ENCODE results near the gene RAB17. TPM values are rescaled to one million over a fixed set of nuclear protein-coding genes. Genes with fewer than 3 reads are reported as not detected.
A peak's percentile ranks its signal among the peaks of the same experiment; 100 is the strongest.

The RAB17 gene
- total and polyA plus RNA-seq, 4 experiments from 2014 or later: not detected

- no peaks in the 10 kb centered on the region for H3K4me1 Mint-ChIP-seq
- no peak for DNase-seq
- no peaks in the 10 kb centered on the region for H3K36me3 ChIP-seq (ENCODE audit: insufficient read depth, low read length)
- H3K4me3 ChIP-seq (ENCODE audit: low read length in 2 of 2): no peak overlapping the region
- intact Hi-C loops (cut with micrococcal nuclease): no loop called here
- H3K36me3 Mint-ChIP-seq: no peaks in the 10 kb centered on the region
- H3K27me3 Mint-ChIP-seq: peaks cover 0 to 7% of the 10 kb centered on the region in 2 donors
- no peak overlapping the region for H3K27ac ChIP-seq (ENCODE audit: low read depth, low read length)
- H3K4me1 ChIP-seq (ENCODE audit: insufficient read depth, low read length): no peaks in the 10 kb centered on the region
- H3K27me3 ChIP-seq (ENCODE audit: insufficient read depth, low read length): no peaks in the 10 kb centered on the region
- H3K9me3 Mint-ChIP-seq: peaks cover 0 to 6% (median 1%) of the 10 kb centered on the region in 8 donors
- no peak overlapping the region for H3K4me3 Mint-ChIP-seq
- CTCF ChIA-PET (ENCODE audit: partially characterized antibody): interaction anchor here (1.1 to 1.3 kb wide), 3 partner anchors 23 to 128 kb away, joined by 3 to 5 read pairs (median 4); no protein-coding TSS in a partner anchor
- H3K27ac Mint-ChIP-seq: no peak overlapping the region
- POLR2A ChIA-PET (ENCODE audit: partially characterized antibody): no interaction called here
- H3K9me3 ChIP-seq (ENCODE audit: control insufficient read depth in 1 of 2, low read length in 2 of 2): no peaks in the 10 kb centered on the region
Measured at GRCh38 chr2:237549216-237549615, 41.3 kb downstream of the RAB17 start.

GRCh38 chr2:237547841-237548416, 42.6 kb downstream of the RAB17 start:
- POLR2A ChIA-PET (ENCODE audit: partially characterized antibody): no interaction called here
- DNase-seq: no peak
- no peak overlapping the region for H3K27ac ChIP-seq (ENCODE audit: low read depth, low read length)
- H3K36me3 ChIP-seq (ENCODE audit: insufficient read depth, low read length): no peaks in the 10 kb centered on the region
- no peaks in the 10 kb centered on the region for H3K9me3 ChIP-seq (ENCODE audit: control insufficient read depth in 1 of 2, low read length in 2 of 2)
- Mint-ChIP-seq H3K27ac (no peak overlapping the region), H3K4me1 (no peaks in the 10 kb centered on the region), H3K9me3 (no peaks in the 10 kb centered on the region), H3K4me3 (no peak overlapping the region), H3K36me3 (no peaks in the 10 kb centered on the region), H3K27me3 (no peaks in the 10 kb centered on the region)
- intact Hi-C loops (cut with micrococcal nuclease): no loop called here
- no peaks in the 10 kb centered on the region for H3K4me1 ChIP-seq (ENCODE audit: insufficient read depth, low read length)
- H3K4me3 ChIP-seq (ENCODE audit: low read length in 2 of 2): no peak overlapping the region
- CTCF ChIA-PET (ENCODE audit: partially characterized antibody): interaction anchor here (2.2 kb wide), 1 partner anchor 24 kb away, joined by 7 read pairs; no protein-coding TSS in a partner anchor
- no peaks in the 10 kb centered on the region for H3K27me3 ChIP-seq (ENCODE audit: insufficient read depth, low read length)

GRCh38 chr2:237546876-237547395, 43.6 kb downstream of the RAB17 start:
- Histone ChIP-seq H3K4me3 (ENCODE audit: low read length in 2 of 2) (no peak overlapping the region), H3K9me3 (ENCODE audit: control insufficient read depth in 1 of 2, low read length in 2 of 2) (no peaks in the 10 kb centered on the region), H3K4me1 (ENCODE audit: insufficient read depth, low read length) (no peaks in the 10 kb centered on the region), H3K27me3 (ENCODE audit: insufficient read depth, low read length) (no peaks in the 10 kb centered on the region), H3K36me3 (ENCODE audit: insufficient read depth, low read length) (no peaks in the 10 kb centered on the region), H3K27ac (ENCODE audit: low read depth, low read length) (no peak overlapping the region)
- no peaks in the 10 kb centered on the region for H3K27me3 Mint-ChIP-seq
- H3K9me3 Mint-ChIP-seq: no peaks in the 10 kb centered on the region
- no peaks in the 10 kb centered on the region for H3K4me1 Mint-ChIP-seq
- ChIA-PET POLR2A (ENCODE audit: partially characterized antibody) (no interaction called here), CTCF (ENCODE audit: partially characterized antibody) (interaction anchor here (2.2 kb wide), 1 partner anchor 25 kb away, joined by 7 read pairs; no protein-coding TSS in a partner anchor)
- H3K27ac Mint-ChIP-seq: no peak overlapping the region
- no peak overlapping the region for H3K4me3 Mint-ChIP-seq
- intact Hi-C loops (cut with micrococcal nuclease): no loop called here
- no peak for DNase-seq
- no peaks in the 10 kb centered on the region for H3K36me3 Mint-ChIP-seq

GRCh38 chr2:237546040-237546875, 44.3 kb downstream of the RAB17 start:
- intact Hi-C loops (cut with micrococcal nuclease): no loop called here
- H3K36me3 ChIP-seq (ENCODE audit: insufficient read depth, low read length): no peaks in the 10 kb centered on the region
- CTCF ChIA-PET (ENCODE audit: partially characterized antibody): interaction anchor here (2.2 kb wide), 1 partner anchor 26 kb away, joined by 7 read pairs; no protein-coding TSS in a partner anchor
- POLR2A ChIA-PET (ENCODE audit: partially characterized antibody): no interaction called here
- Mint-ChIP-seq H3K4me1 (no peaks in the 10 kb centered on the region), H3K9me3 (no peaks in the 10 kb centered on the region), H3K27me3 (peaks cover 3% of the 10 kb centered on the region in 2 donors), H3K36me3 (no peaks in the 10 kb centered on the region), H3K27ac (no peak overlapping the region), H3K4me3 (no peak overlapping the region)
- H3K27me3 ChIP-seq (ENCODE audit: insufficient read depth, low read length): no peaks in the 10 kb centered on the region
- H3K4me1 ChIP-seq (ENCODE audit: insufficient read depth, low read length): no peaks in the 10 kb centered on the region
- H3K27ac ChIP-seq (ENCODE audit: low read depth, low read length): no peak overlapping the region
- no peak for DNase-seq
- H3K4me3 ChIP-seq (ENCODE audit: low read length in 2 of 2): no peak overlapping the region
- H3K9me3 ChIP-seq (ENCODE audit: control insufficient read depth in 1 of 2, low read length in 2 of 2): no peaks in the 10 kb centered on the region

- Mint-ChIP-seq H3K36me3 (no peaks in the 10 kb centered on the region), H3K27me3 (peaks cover 3 to 11% of the 10 kb centered on the region in 2 donors), H3K4me3 (no peak overlapping the region), H3K9me3 (no peaks in the 10 kb centered on the region), H3K4me1 (no peaks in the 10 kb centered on the region), H3K27ac (no peak overlapping the region)
- CTCF ChIA-PET (ENCODE audit: partially characterized antibody): no interaction called here
- intact Hi-C loops (cut with micrococcal nuclease): no loop called here
- Histone ChIP-seq H3K4me1 (ENCODE audit: insufficient read depth, low read length) (no peaks in the 10 kb centered on the region), H3K4me3 (ENCODE audit: low read length in 2 of 2) (no peak overlapping the region), H3K27me3 (ENCODE audit: insufficient read depth, low read length) (no peaks in the 10 kb centered on the region), H3K9me3 (ENCODE audit: control insufficient read depth in 1 of 2, low read length in 2 of 2) (no peaks in the 10 kb centered on the region), H3K36me3 (ENCODE audit: insufficient read depth, low read length) (no peaks in the 10 kb centered on the region), H3K27ac (ENCODE audit: low read depth, low read length) (no peak overlapping the region)
- DNase-seq: no peak
- POLR2A ChIA-PET (ENCODE audit: partially characterized antibody): no interaction called here
Measured at GRCh38 chr2:237542001-237542704, 48.4 kb downstream of the RAB17 start.

GRCh38 chr2:237541243-237541642, 49.3 kb downstream of the RAB17 start:
- Histone ChIP-seq H3K27ac (ENCODE audit: low read depth, low read length) (no peak overlapping the region), H3K9me3 (ENCODE audit: control insufficient read depth in 1 of 2, low read length in 2 of 2) (no peaks in the 10 kb centered on the region), H3K27me3 (ENCODE audit: insufficient read depth, low read length) (no peaks in the 10 kb centered on the region), H3K4me1 (ENCODE audit: insufficient read depth, low read length) (no peaks in the 10 kb centered on the region), H3K36me3 (ENCODE audit: insufficient read depth, low read length) (no peaks in the 10 kb centered on the region), H3K4me3 (ENCODE audit: low read length in 2 of 2) (no peak overlapping the region)
- DNase-seq: no peak
- intact Hi-C loops (cut with micrococcal nuclease): no loop called here
- ChIA-PET CTCF (ENCODE audit: partially characterized antibody) (interaction anchor here (1.8 kb wide), 1 partner anchor 28 kb away, joined by 5 read pairs; no protein-coding TSS in a partner anchor), POLR2A (ENCODE audit: partially characterized antibody) (no interaction called here)
- peak overlapping the region in 1 of 7 donors; percentile 15 for H3K27ac Mint-ChIP-seq
- no peak overlapping the region for H3K4me3 Mint-ChIP-seq
- H3K4me1 Mint-ChIP-seq: no peaks in the 10 kb centered on the region
- peaks cover 3 to 13% of the 10 kb centered on the region in 2 donors for H3K27me3 Mint-ChIP-seq
- H3K9me3 Mint-ChIP-seq: no peaks in the 10 kb centered on the region
- H3K36me3 Mint-ChIP-seq: no peaks in the 10 kb centered on the region

GRCh38 chr2:237540823-237541222, 49.7 kb downstream of the RAB17 start:
- CTCF ChIA-PET (ENCODE audit: partially characterized antibody): interaction anchor here (1.8 kb wide), 1 partner anchor 28 kb away, joined by 5 read pairs; no protein-coding TSS in a partner anchor

More at GRCh38 chr2:237540823-237541222, 49.7 kb downstream of the RAB17 start:
- Histone ChIP-seq H3K4me1 (ENCODE audit: insufficient read depth, low read length) (no peaks in the 10 kb centered on the region), H3K4me3 (ENCODE audit: low read length in 2 of 2) (no peak overlapping the region), H3K9me3 (ENCODE audit: control insufficient read depth in 1 of 2, low read length in 2 of 2) (no peaks in the 10 kb centered on the region), H3K27ac (ENCODE audit: low read depth, low read length) (no peak overlapping the region), H3K27me3 (ENCODE audit: insufficient read depth, low read length) (no peaks in the 10 kb centered on the region), H3K36me3 (ENCODE audit: insufficient read depth, low read length) (no peaks in the 10 kb centered on the region)
- intact Hi-C loops (cut with micrococcal nuclease): no loop called here
- no peaks in the 10 kb centered on the region for H3K9me3 Mint-ChIP-seq
- H3K36me3 Mint-ChIP-seq: no peaks in the 10 kb centered on the region
- POLR2A ChIA-PET (ENCODE audit: partially characterized antibody): interaction anchor here (0.5 kb wide), 1 partner anchor 462 kb away, joined by 3 read pairs; no protein-coding TSS in a partner anchor
- H3K4me3 Mint-ChIP-seq: no peak overlapping the region
- H3K27me3 Mint-ChIP-seq: peaks cover 3 to 15% of the 10 kb centered on the region in 2 donors
- no peak for DNase-seq
- no peak overlapping the region for H3K27ac Mint-ChIP-seq
- no peaks in the 10 kb centered on the region for H3K4me1 Mint-ChIP-seq
